ENCODE data around the gene KXD1.
"Not testable (repeated sequence)": the region's sequence is repeated elsewhere in the genome, so short reads cannot be mapped to it uniquely, and the experiment has no call there.

Gene KXD1

GRCh38 chr19:18587561-18587960 is 29.9 kb downstream of the KXD1 start:
- no peak for DNase-seq

DNA sequence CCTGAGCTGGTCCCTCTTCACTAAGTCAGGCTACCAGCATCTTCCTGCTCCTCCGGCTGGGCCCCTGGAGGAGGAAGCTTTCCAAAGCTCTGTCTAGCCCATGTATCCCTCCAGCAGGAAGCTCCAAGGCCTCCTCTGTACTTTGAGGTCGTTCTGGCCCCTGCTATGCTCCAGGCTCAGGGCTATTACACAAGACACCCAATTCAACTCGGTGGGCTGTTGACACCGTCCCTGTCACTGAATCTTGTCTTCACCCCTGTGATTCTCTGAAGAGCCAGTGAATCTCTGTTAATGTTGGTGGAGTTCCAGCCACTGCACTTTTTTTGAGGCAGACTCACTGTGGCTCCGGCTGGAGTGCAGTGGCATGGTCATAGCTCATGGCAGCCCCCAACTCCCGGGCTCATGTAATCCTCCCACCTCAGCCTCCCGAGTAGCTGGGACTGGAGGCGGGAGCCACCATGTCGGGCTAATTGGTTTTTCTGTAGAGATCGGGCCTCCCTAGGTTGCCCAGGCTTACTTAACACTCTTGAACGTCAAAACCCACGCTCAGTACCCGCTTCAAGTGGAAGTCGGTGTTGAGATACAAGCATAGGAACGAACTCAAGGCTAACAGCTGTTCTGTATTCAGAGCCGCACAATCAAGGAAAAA is 30.4 kb downstream of the KXD1 start:
- no peak for DNase-seq

- DNase-seq: peak; percentile 87
These were observed 31.1 kb downstream of the KXD1 start, which contains the start of gene REX1BD for GRCh38 chr19:18588611-18589379. TSS of gene REX1BD (plus strand) at chr19:18588798. CDS start at chr19:18588802, 4 bp downstream.

DNA sequence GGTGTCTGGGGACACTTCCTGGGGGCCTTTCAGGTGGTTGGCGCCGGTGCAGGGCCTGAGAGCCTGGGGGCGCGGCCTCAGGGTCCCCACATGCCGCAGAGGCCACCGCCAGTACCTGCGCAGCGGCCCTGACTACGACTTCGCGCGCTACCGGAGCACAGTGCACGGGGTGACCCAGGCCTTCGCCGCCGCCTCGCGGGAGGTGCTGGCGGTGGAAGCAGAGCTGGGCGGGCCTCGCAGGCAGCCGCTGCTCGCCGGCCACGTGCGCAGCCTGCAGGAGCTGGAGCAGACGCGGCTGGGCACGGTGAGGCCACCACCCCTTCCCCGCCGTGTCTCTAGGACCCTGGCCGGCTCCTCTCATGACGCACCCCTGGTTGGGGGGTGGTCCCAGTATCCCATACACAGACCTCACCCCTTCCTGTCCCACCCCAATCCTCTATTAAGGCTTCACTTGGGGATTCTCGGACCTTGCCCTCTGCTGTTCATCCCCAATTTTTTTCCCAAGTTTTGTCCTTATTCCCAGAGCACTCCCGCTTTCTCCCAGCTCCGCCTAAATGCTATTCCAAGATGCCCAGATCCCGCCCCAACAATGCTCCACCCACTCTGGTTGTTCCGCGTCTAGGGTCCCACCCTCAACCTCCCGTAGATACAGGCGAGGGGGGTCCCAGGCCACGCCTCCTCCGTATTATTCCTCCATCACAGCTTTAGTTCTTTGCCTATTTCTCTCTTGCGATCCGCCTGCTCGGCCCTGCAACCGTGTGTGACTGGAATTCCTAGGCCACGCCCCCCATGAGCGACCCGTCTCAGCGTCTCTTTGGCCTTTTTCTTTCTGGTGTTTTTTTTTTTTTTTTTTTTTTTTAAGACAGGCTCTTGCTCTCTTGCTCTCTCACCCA is 32.0 kb downstream of the KXD1 start:
- peak in 1 of 2 experiments; percentile 65 for DNase-seq

DNA sequence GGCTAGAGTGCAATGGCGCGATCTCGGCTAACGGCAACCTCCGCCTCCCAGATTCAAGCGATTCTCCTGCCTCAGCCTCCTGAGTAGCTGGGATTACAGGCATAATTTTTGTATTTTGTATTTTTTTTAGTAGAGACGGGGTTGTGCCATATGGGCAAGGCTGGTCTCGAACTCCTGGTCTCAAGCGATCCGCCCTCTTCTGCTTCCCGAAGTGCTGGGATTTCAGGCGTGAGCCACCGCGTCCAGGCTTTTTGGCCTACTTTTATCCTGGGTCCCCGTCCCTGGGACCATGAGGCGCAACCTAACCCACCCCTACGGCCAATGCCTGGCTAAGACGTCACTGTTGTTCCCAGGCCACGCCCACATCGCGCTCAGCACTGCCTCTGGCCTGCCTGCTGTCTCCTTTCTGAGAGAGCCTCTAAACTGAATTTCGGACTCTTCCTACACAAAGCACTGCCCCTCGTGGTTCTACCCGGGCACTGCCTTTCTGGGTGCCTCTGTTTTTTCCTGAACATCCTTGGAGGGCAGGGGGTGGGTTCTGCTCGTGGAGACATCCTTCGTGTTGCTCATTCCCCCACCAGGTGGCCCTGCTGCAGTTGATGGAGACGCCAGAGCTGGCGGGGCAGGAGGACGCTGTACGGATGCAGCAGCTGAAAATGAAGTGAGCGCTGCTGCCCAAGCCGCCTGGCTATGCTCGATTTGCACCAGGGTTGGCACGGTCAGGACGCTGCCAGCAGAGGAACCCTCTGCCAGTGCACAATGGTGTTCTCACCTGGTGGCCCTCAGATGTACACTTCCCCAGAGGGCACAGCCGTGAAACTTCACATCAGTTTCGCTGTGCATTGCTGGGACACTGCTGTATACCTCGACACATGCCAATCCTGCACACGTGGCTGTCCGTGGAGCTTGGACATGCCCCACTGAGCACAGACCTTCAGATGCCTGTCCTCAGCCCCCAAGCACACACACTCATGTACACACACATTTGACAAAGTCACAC is 32.9 kb downstream of the KXD1 start:
- peak; percentile 40 to 49 for DNase-seq

- no peak for DNase-seq
These were observed 34.2 kb downstream of the KXD1 start for GRCh38 chr19:18591735-18592385.

- DNase-seq: not testable (repeated sequence)
These were observed 35.1 kb downstream of the KXD1 start for GRCh38 chr19:18592732-18593131.

GRCh38 chr19:18593367-18594095 is 35.9 kb downstream of the KXD1 start:
- DNase-seq: no peak

DNA sequence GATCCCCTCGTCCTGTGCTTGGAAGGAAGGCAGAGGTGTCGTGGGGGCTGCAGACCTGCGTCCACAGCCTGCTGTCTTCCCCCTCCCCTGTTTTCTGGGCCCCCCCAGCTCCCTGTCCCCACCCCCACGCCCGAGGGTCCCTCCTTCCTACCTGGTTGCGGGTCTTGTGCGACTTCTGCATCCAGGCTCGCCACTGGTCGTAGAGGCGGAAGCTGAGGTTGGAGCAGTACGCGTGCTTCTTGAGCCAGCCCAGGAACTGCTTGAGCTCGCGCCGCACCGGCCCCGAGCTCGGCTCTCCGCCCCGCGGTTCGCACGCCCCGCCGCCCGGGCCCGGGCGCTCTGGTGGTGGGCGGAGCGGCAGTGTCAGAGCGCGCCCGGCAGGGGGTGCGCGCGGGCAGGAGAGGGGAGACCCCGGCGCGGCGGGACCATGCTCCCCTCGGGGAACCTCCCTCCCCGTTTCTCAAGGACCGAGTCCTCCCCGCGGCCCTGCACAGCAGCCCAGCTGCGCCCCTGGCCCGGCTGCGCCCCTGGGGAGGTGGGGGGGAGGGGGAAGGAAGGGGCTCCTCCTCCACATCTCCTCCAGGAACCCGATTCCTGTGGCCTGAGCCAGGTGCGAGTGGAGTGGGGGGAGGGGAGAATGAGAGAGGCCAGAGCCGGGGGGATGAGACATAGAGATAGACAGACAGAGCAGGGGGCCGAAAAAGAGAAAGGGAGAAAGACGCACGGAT is 36.6 kb downstream of the KXD1 start:
- DNase-seq: peak; percentile 51 to 72

GRCh38 chr19:18594824-18595373 is 37.2 kb downstream of the KXD1 start:
- peak in 1 of 2 experiments; percentile 48 for DNase-seq

DNA sequence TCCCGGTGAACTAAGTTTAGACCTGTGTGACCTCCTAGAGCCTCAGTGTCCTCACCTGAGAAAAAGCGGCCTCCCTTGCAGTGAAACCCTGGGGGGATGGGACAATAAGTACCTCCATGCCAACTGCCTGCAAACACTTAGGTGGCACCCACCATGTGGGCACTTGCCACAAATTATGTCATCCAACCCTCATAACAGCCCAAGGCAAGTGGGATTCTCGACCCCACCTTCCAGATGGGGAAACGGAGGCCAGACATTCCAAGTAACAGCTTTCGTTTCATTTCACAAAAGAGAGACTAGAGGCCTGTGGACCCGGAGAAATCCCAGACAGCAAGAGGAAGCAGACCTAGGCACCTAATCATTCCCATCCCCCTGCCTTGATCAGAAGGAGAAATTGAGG is 37.8 kb downstream of the KXD1 start:
- DNase-seq: no peak

- DNase-seq: peak; percentile 40 to 54
These were observed 39.1 kb downstream of the KXD1 start for GRCh38 chr19:18596752-18597157.

GRCh38 chr19:18597809-18598660 is 40.4 kb downstream of the KXD1 start:
- DNase-seq: peak in 1 of 2 experiments; percentile 30

GRCh38 chr19:18599485-18599884 is 41.8 kb downstream of the KXD1 start:
- DNase-seq: no peak

DNA sequence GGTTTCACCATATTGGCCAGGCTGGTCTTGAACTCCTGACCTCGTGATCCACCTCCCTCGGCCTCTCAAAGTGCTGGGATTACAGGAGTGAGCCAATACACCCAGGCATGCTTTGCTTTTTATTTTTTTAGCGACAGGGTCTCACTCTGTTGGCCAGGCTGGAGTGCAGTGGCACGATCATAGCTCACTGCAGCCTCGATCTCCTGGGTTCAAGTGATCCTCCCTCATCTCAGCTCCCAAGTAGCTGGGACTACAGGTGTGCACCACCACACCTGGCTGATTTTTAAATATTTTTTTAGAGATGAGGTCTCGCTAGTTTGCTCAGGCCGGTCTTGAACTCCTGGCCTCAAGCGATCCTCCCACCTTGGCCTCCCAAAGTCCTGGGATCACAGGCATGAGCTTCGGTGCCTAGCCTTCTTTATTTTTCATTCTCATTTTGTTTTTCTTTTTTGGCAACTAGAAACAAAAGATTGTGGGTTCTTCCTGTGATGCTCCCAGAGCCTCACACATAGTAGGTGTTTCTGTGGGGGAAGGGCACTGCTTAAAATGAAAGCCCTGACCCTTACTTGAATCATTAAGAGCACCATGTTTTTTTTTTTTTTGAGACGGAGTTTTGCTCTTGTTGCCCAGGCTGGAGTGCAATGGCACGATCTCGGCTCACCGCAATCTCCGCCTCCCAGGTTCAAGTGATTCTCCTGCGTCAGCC is 43.2 kb downstream of the KXD1 start:
- DNase-seq: not testable (repeated sequence)

GRCh38 chr19:18601875-18602274 is 44.2 kb downstream of the KXD1 start:
- DNase-seq: no peak

GRCh38 chr19:18603255-18603957 is 45.7 kb downstream of the KXD1 start:
- DNase-seq: peak in 1 of 2 experiments; percentile 47
